HEK293 (cell line): Measurements from ENCODE around the gene CCDC51.
A peak's percentile ranks its signal among the peaks of the same experiment; 100 is the strongest.

Experiments used
- CTCF ChIA-PET: fragments of 350-600 bp; formaldehyde crosslinking; extraction: SDS; loops from one replicate; lab custom pipeline; 2021; ENCODE audit warnings: antibody characterized with exemption; lab: Yijun Ruan, JAX
- POLR2A ChIA-PET: fragments of 300-600 bp; formaldehyde crosslinking; extraction: SDS; loops from one replicate; lab custom pipeline; 2020; ENCODE audit warnings: antibody characterized with exemption, inconsistent platforms; lab: Yijun Ruan, JAX
- H3K27ac ChIP-seq: fragments of 200-500 bp; sonication (Bioruptor generic); 2 replicates; pipeline ENCODE4 v1.5.1; 2014; ENCODE audit warnings: low read depth, low read length, control low read depth, inconsistent platforms; ENCODE audit errors: extremely low read depth
- H3K36me3 ChIP-seq, 2 experiments: fragments of 200-500 bp in 1 of 2; sonication (Bioruptor generic) in 1 of 2; 1 replicate in 1 of 2; 2 replicates in 1 of 2; pipeline ENCODE4 v1.5.1; 2014 to 2017; ENCODE audit warnings: inconsistent platforms in 2 of 2, low read length in 2 of 2; ENCODE audit not compliant: control insufficient read depth in 2 of 2, insufficient read depth in 1 of 2
- H3K4me1 ChIP-seq: fragments of 200-500 bp; sonication (Bioruptor generic); 2 replicates; pipeline ENCODE4 v1.5.1; 2014; ENCODE audit warnings: mild to moderate bottlenecking, low read length, inconsistent platforms; ENCODE audit not compliant: control insufficient read depth, insufficient read depth
- H3K4me3 ChIP-seq: 2 replicates; pipeline ENCODE4 v1.5.1; 2011; ENCODE audit warnings: low read depth, mild to moderate bottlenecking, control low read depth, low read length, moderate library complexity
- H3K9me3 ChIP-seq: fragments of 200-500 bp; sonication (Bioruptor generic); 2 replicates; pipeline ENCODE4 v1.5.1; 2014; ENCODE audit warnings: low read depth, low read length, inconsistent platforms; ENCODE audit not compliant: control insufficient read depth, insufficient read depth
- EGR2 ChIP-seq: fragments of 450-650 bp; formaldehyde crosslinking; IDR thresholded peaks from 2 replicates; pipeline ENCODE4 v1.5.1; 2016; ENCODE audit warnings: low read depth, missing biosample characterization, missing genetic modification characterization
- GFI1B ChIP-seq: fragments of 450-650 bp; formaldehyde crosslinking; IDR thresholded peaks from 2 replicates; pipeline ENCODE4 v1.5.1; 2016; ENCODE audit warnings: missing biosample characterization, missing genetic modification characterization
- GLI2 ChIP-seq: fragments of 450-650 bp; formaldehyde crosslinking; IDR thresholded peaks from 2 replicates; pipeline ENCODE4; 2017; ENCODE audit warnings: missing biosample characterization, missing genetic modification characterization, low read depth, borderline replicate concordance
- GLI4 ChIP-seq: fragments of 450-650 bp; formaldehyde crosslinking; IDR thresholded peaks from 2 replicates; pipeline ENCODE4 v1.5.1; 2016; ENCODE audit warnings: missing biosample characterization, missing genetic modification characterization
- HIC1 ChIP-seq: fragments of 450-650 bp; formaldehyde crosslinking; IDR thresholded peaks from 2 replicates; pipeline ENCODE4 v1.5.1; 2016; ENCODE audit warnings: missing biosample characterization, missing genetic modification characterization
- IKZF3 ChIP-seq: fragments of 450-650 bp; IDR thresholded peaks from 2 replicates; pipeline ENCODE4 v1.5.0; 2018; ENCODE audit warnings: missing biosample characterization, mild to moderate bottlenecking, missing genetic modification characterization, moderate library complexity
- KLF1 ChIP-seq: fragments of 450-650 bp; formaldehyde crosslinking; IDR thresholded peaks from 2 replicates; pipeline ENCODE4 v1.5.1; 2016; ENCODE audit warnings: missing biosample characterization, missing genetic modification characterization
- PRDM1 ChIP-seq: fragments of 450-650 bp; formaldehyde crosslinking; IDR thresholded peaks from 2 replicates; pipeline ENCODE4; 2016; ENCODE audit warnings: missing biosample characterization, missing genetic modification characterization
- SCRT1 ChIP-seq: fragments of 450-650 bp; formaldehyde crosslinking; IDR thresholded peaks from 2 replicates; pipeline ENCODE4 v1.5.1; 2016; ENCODE audit warnings: missing biosample characterization, missing genetic modification characterization, borderline replicate concordance
- SP3 ChIP-seq: fragments of 450-650 bp; formaldehyde crosslinking; IDR thresholded peaks from 2 replicates; pipeline ENCODE4 v1.5.1; 2016; ENCODE audit warnings: missing biosample characterization, missing genetic modification characterization
- TRIM28 ChIP-seq: IDR thresholded peaks from 2 replicates; pipeline ENCODE4 v1.6.1; 2011; ENCODE audit warnings: low read length, control low read depth, borderline replicate concordance
- ZBTB1 ChIP-seq: fragments of 450-650 bp; formaldehyde crosslinking; IDR thresholded peaks from 2 replicates; pipeline ENCODE4 v1.5.1; 2016; ENCODE audit warnings: missing biosample characterization, missing genetic modification characterization
- ZBTB21 ChIP-seq: fragments of 450-650 bp; formaldehyde crosslinking; IDR thresholded peaks from 2 replicates; pipeline ENCODE4 v1.5.1; 2017; ENCODE audit warnings: missing biosample characterization, missing genetic modification characterization
- ZBTB8A ChIP-seq: fragments of 450-650 bp; formaldehyde crosslinking; IDR thresholded peaks from 2 replicates; pipeline ENCODE4 v1.5.1; 2016; ENCODE audit warnings: missing biosample characterization, missing genetic modification characterization
- ZFP37 ChIP-seq: fragments of 450-650 bp; formaldehyde crosslinking; IDR thresholded peaks from 2 replicates; pipeline ENCODE4 v1.5.1; 2016; ENCODE audit warnings: missing biosample characterization, missing genetic modification characterization
- ZIC2 ChIP-seq: fragments of 450-650 bp; formaldehyde crosslinking; IDR thresholded peaks from 2 replicates; pipeline ENCODE4 v1.5.1; 2016; ENCODE audit warnings: missing biosample characterization, missing genetic modification characterization
- ZNF10 ChIP-seq: fragments of 450-650 bp; formaldehyde crosslinking; IDR thresholded peaks from 2 replicates; pipeline ENCODE4 v1.5.1; 2017; ENCODE audit warnings: missing biosample characterization, missing genetic modification characterization
- ZNF169 ChIP-seq: fragments of 450-650 bp; formaldehyde crosslinking; IDR thresholded peaks from 2 replicates; pipeline ENCODE4 v1.5.1; 2016; ENCODE audit warnings: missing biosample characterization, missing genetic modification characterization
- ZNF223 ChIP-seq: fragments of 450-650 bp; formaldehyde crosslinking; IDR thresholded peaks from 2 replicates; pipeline ENCODE4 v1.5.1; 2016; ENCODE audit warnings: missing biosample characterization, missing genetic modification characterization
- ZNF366 ChIP-seq: fragments of 450-650 bp; formaldehyde crosslinking; conservative IDR thresholded peaks from 2 replicates; pipeline ENCODE4 v1.5.1; 2016; ENCODE audit warnings: missing biosample characterization, missing genetic modification characterization
- ZNF416 ChIP-seq: fragments of 450-650 bp; formaldehyde crosslinking; IDR thresholded peaks from 2 replicates; pipeline ENCODE4 v1.5.1; 2016; ENCODE audit warnings: missing biosample characterization, missing genetic modification characterization
- ZNF560 ChIP-seq: fragments of 450-650 bp; formaldehyde crosslinking; IDR thresholded peaks from 2 replicates; pipeline ENCODE4 v1.5.1; 2017; ENCODE audit warnings: missing biosample characterization, missing genetic modification characterization, borderline replicate concordance
- ZNF571 ChIP-seq: fragments of 450-650 bp; formaldehyde crosslinking; IDR thresholded peaks from 2 replicates; pipeline ENCODE4 v1.5.0; 2017; ENCODE audit warnings: missing biosample characterization, missing genetic modification characterization
- ZNF585B ChIP-seq: fragments of 450-650 bp; formaldehyde crosslinking; IDR thresholded peaks from 2 replicates; pipeline ENCODE4 v1.5.1; 2016; ENCODE audit warnings: missing biosample characterization, missing genetic modification characterization
- ZNF624 ChIP-seq: fragments of 450-650 bp; formaldehyde crosslinking; IDR thresholded peaks from 2 replicates; pipeline ENCODE4 v1.5.1; 2017; ENCODE audit warnings: missing biosample characterization, missing genetic modification characterization
- ZNF692 ChIP-seq: fragments of 450-650 bp; formaldehyde crosslinking; IDR thresholded peaks from 2 replicates; pipeline ENCODE4 v1.5.1; 2016; ENCODE audit warnings: missing biosample characterization, missing genetic modification characterization
- ZNF830 ChIP-seq: fragments of 450-650 bp; IDR thresholded peaks from 2 replicates; pipeline ENCODE4 v1.5.0; 2018; ENCODE audit warnings: missing biosample characterization, missing genetic modification characterization, low read depth, mild to moderate bottlenecking, moderate library complexity
- ZXDB ChIP-seq: fragments of 450-650 bp; formaldehyde crosslinking; IDR thresholded peaks from 2 replicates; pipeline ENCODE4 v1.5.1; 2016; ENCODE audit warnings: missing biosample characterization, missing genetic modification characterization
- TF ChIP-seq, protein P1 (sequence below): fragments of 450-650 bp; formaldehyde crosslinking; IDR thresholded peaks from 2 replicates; pipeline ENCODE4 v1.5.1; 2016; ENCODE audit warnings: missing biosample characterization, missing genetic modification characterization
- TF ChIP-seq, protein P2 (sequence below): fragments of 450-650 bp; formaldehyde crosslinking; IDR thresholded peaks from 2 replicates; pipeline ENCODE4 v1.5.1; 2016; ENCODE audit warnings: missing biosample characterization, missing genetic modification characterization
- TF ChIP-seq, protein P3 (sequence below): fragments of 450-650 bp; formaldehyde crosslinking; IDR thresholded peaks from 2 replicates; pipeline ENCODE4 v1.5.1; 2016; ENCODE audit warnings: missing biosample characterization, missing genetic modification characterization

Gene CCDC51

DNA sequence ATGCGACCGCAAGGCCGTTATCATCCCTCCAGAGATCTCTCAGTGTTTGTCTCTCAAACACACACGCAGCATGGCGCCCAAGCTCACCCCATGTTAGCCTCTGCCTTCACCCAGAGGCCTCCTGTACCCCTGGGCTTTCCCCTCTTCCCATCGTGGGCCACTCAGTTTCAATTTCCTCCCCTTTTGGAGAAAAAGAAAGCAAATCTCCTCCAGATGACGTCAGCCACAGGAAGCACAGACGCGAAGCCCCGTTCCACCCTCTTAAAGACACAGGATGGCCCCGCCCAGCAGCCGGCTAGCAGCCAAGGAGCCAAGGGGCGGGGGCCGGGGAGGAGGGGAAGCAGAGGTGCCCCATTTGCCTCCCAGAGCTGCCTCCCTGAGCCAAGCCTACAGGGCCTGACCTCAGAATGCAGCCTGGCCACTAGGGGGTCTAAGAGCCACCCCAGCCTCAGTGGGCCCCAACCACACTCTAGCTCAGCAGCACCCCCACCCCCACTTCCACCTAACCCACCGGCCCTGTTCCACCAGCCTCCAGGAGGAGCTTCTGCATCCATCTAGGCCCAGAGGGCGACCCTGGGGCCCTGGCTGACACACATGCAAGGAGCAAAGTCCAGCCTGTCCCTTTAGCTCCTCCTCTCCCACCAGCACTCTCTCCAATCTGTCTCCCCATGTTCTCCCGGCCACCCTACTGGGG lies 33.2 kb upstream of the CCDC51 start:
- peak overlapping the region; percentile 58 for H3K4me3 ChIP-seq
- peak overlapping the region; percentile 84 for H3K27ac ChIP-seq
- POLR2A ChIA-PET: interaction anchor here (0.7 to 2.3 kb wide), 7 partner anchors 9 to 232 kb away, joined by 3 to 13 read pairs (median 5); partner anchors contain the start of genes ATRIP, CCDC51, PFKFB4 and TMA7
- H3K36me3 ChIP-seq: peaks cover 0 to 26% of the 10 kb centered on the region in 2 experiments; a peak in 2 of 3 replicates
- CTCF ChIA-PET: interaction anchor here (0.6 to 1.9 kb wide), 10 partner anchors 9 to 186 kb away, joined by 3 to 7 read pairs (median 4); partner anchors contain the start of gene SHISA5
- no peaks in the 10 kb centered on the region for H3K4me1 ChIP-seq
- H3K9me3 ChIP-seq: no peaks in the 10 kb centered on the region
- TF ChIP-seq TRIM28 (no peak), SP3 (tag by site-specific recombination) (peak; percentile 67), ZNF692 (peak; percentile 88), ZXDB (tag by site-specific recombination) (peak; percentile 81), ZNF416 (tag by site-specific recombination) (no peak), PRDM1 (peak; percentile 90), ZNF10 (no peak), HIC1 (0 out of 2 replicates have a peak, but pooled peaks have one; percentile 38), ZNF560 (tag by site-specific recombination) (no peak), ZNF624 (no peak), GLI4 (no peak), ZBTB21 (tag by site-specific recombination) (peak; percentile 91), ZNF830 (tag by site-specific recombination) (no peak), ZNF366 (tag by site-specific recombination) (peak; percentile 94), ZNF571 (tag by site-specific recombination) (no peak), ZFP37 (no peak), ZBTB8A (peak; percentile 49; the same call in 1 of the 2 replicates), GFI1B (tag by site-specific recombination) (no peak), ZNF585B (no peak), GLI2 (no peak), ZNF223 (tag by site-specific recombination) (no peak), IKZF3 (tag by site-specific recombination) (peak; percentile 68), ZNF169 (no peak), SCRT1 (no peak), EGR2 (tag by site-specific recombination) (no peak), ZBTB1 (tag by site-specific recombination) (no peak), ZIC2 (peak; percentile 30), KLF1 (tag by site-specific recombination) (peak; percentile 81)
- TF ChIP-seq, protein P1, sequence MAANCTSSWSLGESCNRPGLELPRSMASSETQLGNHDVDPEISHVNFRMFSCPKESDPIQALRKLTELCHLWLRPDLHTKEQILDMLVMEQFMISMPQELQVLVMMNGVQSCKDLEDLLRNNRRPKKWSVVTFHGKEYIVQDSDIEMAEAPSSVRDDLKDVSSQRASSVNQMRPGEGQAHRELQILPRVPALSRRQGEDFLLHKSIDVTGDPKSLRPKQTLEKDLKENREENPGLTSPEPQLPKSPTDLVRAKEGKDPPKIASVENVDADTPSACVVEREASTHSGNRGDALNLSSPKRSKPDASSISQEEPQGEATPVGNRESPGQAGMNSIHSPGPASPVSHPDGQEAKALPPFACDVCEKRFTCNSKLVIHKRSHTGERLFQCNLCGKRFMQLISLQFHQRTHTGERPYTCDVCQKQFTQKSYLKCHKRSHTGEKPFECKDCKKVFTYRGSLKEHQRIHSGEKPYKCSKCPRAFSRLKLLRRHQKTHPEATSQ: no peak
- TF ChIP-seq, protein P2, sequence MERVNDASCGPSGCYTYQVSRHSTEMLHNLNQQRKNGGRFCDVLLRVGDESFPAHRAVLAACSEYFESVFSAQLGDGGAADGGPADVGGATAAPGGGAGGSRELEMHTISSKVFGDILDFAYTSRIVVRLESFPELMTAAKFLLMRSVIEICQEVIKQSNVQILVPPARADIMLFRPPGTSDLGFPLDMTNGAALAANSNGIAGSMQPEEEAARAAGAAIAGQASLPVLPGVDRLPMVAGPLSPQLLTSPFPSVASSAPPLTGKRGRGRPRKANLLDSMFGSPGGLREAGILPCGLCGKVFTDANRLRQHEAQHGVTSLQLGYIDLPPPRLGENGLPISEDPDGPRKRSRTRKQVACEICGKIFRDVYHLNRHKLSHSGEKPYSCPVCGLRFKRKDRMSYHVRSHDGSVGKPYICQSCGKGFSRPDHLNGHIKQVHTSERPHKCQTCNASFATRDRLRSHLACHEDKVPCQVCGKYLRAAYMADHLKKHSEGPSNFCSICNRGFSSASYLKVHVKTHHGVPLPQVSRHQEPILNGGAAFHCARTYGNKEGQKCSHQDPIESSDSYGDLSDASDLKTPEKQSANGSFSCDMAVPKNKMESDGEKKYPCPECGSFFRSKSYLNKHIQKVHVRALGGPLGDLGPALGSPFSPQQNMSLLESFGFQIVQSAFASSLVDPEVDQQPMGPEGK: peak; percentile 89
- TF ChIP-seq, protein P3, sequence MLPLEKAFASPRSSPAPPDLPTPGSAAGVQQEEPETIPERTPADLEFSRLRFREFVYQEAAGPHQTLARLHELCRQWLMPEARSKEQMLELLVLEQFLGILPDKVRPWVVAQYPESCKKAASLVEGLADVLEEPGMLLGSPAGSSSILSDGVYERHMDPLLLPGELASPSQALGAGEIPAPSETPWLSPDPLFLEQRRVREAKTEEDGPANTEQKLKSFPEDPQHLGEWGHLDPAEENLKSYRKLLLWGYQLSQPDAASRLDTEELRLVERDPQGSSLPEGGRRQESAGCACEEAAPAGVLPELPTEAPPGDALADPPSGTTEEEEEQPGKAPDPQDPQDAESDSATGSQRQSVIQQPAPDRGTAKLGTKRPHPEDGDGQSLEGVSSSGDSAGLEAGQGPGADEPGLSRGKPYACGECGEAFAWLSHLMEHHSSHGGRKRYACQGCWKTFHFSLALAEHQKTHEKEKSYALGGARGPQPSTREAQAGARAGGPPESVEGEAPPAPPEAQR (tag by site-specific recombination): no peak
